Uterus (tissue), 4 donors: ENCODE data around the gene C6orf136. TPM values are rescaled to one million over a fixed set of nuclear protein-coding genes. Genes with fewer than 3 reads are reported as not detected.

Experiments used
- DNase-seq, 2 donors: peaks; one replicate each; pipeline ENCODE4 v3.0.0-alpha.2; 2019 to 2020
- H3K27ac ChIP-seq, 2 donors: fragments of 200-600 bp; sonication (generic); 1 replicate in 1 of 2; 2 replicates in 1 of 2; pipeline ENCODE4 v1.5.1; 2016 to 2018
- H3K27me3 ChIP-seq, 2 donors: fragments of 200-600 bp; sonication (generic); one replicate each; pipeline ENCODE4 v1.5.1; 2018 to 2019; ENCODE audit warnings: control low read depth in 1 of 2
- H3K36me3 ChIP-seq, 2 donors: fragments of 200-600 bp; sonication (generic); one replicate each; pipeline ENCODE4 v1.5.1; 2019; ENCODE audit warnings: control low read depth in 1 of 2
- H3K4me1 ChIP-seq, 2 donors: fragments of 200-600 bp; sonication (generic); one replicate each; pipeline ENCODE4 v1.5.1; 2018 to 2019; ENCODE audit warnings: control low read depth in 1 of 2
- H3K4me3 ChIP-seq, 2 donors: fragments of 200-600 bp; sonication (generic); 1 replicate in 1 of 2; 2 replicates in 1 of 2; pipeline ENCODE4 v1.5.1; 2018 to 2019; ENCODE audit warnings: mild to moderate bottlenecking in 1 of 2
- H3K9me3 ChIP-seq, 2 donors: fragments of 200-600 bp; sonication (generic); one replicate each; pipeline ENCODE4 v1.5.1; 2019; ENCODE audit warnings: control low read depth in 1 of 2
- CTCF ChIP-seq, 4 experiments: fragments of 200-600 bp in 2 of 4; fragments of 450-650 bp in 2 of 4; sonication (generic) in 2 of 4; IDR thresholded peaks; one replicate each; pipeline ENCODE4 v1.5.1; 2016 to 2019; ENCODE audit warnings: antibody characterized with exemption in 4 of 4, mild to moderate bottlenecking in 2 of 4, moderate library complexity in 1 of 4
- POLR2A ChIP-seq, 2 donors: fragments of 450-650 bp; IDR thresholded peaks; one replicate each; pipeline ENCODE4 v1.6.1; 2016; ENCODE audit warnings: antibody characterized with exemption in 2 of 2, mild to moderate bottlenecking in 1 of 2, moderate library complexity in 1 of 2
- intact Hi-C: fragments of 100-400 bp; cut with DNase I; formaldehyde crosslinking; loops from one replicate; pipeline ENCODE4 v1.15.1; 2023; ENCODE audit warnings: low total_unique reads
- total RNA-seq, 4 donors: library from RNA; depleted of rRNA in 3 of 4; stranded (reverse); fragments of >200 nt in 3 of 4; gene quantifications; one replicate each; pipeline versions ENCODE4 v1.1.0 to v1.2.4, GENCODE V29; 2014 to 2023
- donor health status: DM: yes; HTN: yes; CAD: no.

C6orf136 gene
- total RNA-seq, 4 donors from 2014 or later, result 5.6 to 22.2 (median 7.7) TPM

GRCh38 chr6:30696432-30696831 lies 49.5 kb downstream of the C6orf136 start:
- H3K27ac ChIP-seq, result no peak overlapping the region
- H3K9me3 ChIP-seq, result no peaks in the 10 kb centered on the region
- no peak overlapping the region for H3K4me3 ChIP-seq
- DNase-seq, result no peak
- TF ChIP-seq CTCF (IDR thresholded peaks at IDR 0.05) (no peak), POLR2A (IDR thresholded peaks at IDR 0.05) (no peak)
- H3K4me1 ChIP-seq, result no peaks in the 10 kb centered on the region
- no peaks in the 10 kb centered on the region for H3K36me3 ChIP-seq
- H3K27me3 ChIP-seq, result no peaks in the 10 kb centered on the region
- intact Hi-C loops, result no loop called here

GRCh38 chr6:30700340-30700739 lies 53.4 kb downstream of the C6orf136 start:
- Histone ChIP-seq H3K4me3 (no peak overlapping the region), H3K36me3 (no peaks in the 10 kb centered on the region), H3K4me1 (no peaks in the 10 kb centered on the region), H3K27me3 (no peaks in the 10 kb centered on the region), H3K27ac (no peak overlapping the region), H3K9me3 (no peaks in the 10 kb centered on the region)
- no peak for DNase-seq
- intact Hi-C loops, result no loop called here
- TF ChIP-seq CTCF (IDR thresholded peaks at IDR 0.05), result no peak
- no peak for TF ChIP-seq POLR2A (IDR thresholded peaks at IDR 0.05)

Other genes with a start within 250 kb of the C6orf136 start
- gene HLA-E, start 157.6 kb upstream of the C6orf136 start, total RNA-seq, result 100 to 1,000 TPM; 207 to 628 (median 416) TPM
- gene GNL1, start 90.6 kb upstream of the C6orf136 start, total RNA-seq, result 100 to 1,000 TPM in 2 of 4 donors, 10 to 100 TPM in 1, 1 to 10 TPM in 1; 7.2 to 150 (median 79.5) TPM
- gene PRR3, start 89.8 kb upstream of the C6orf136 start, total RNA-seq, result 10 to 100 TPM in 2 of 4 donors, 1 to 10 TPM in 2; 4.4 to 23.0 (median 16.2) TPM
- gene ABCF1, start 75.7 kb upstream of the C6orf136 start, total RNA-seq, result 10 to 100 TPM; 17.4 to 48.6 (median 28.9) TPM
- gene PPP1R10, start 29.9 kb upstream of the C6orf136 start, total RNA-seq, result 10 to 100 TPM; 24.1 to 86.0 (median 40.2) TPM
- gene MRPS18B, start 29.3 kb upstream of the C6orf136 start, total RNA-seq, result 10 to 100 TPM; 15.1 to 45.5 (median 36.7) TPM
- gene ATAT1, start 20.3 kb upstream of the C6orf136 start, total RNA-seq, result 10 to 100 TPM in 2 of 4 donors, 1 to 10 TPM in 1, not detected in 1; 8.5 to 10.2 (median 10.1) TPM
- 10 to 100 TPM in 2 of 4 donors, 1 to 10 TPM in 2; 3.2 to 31.8 (median 16.3) TPM for gene DHX16, start 25.9 kb downstream of the C6orf136 start, total RNA-seq
- gene PPP1R18, start 39.5 kb downstream of the C6orf136 start, total RNA-seq, result 100 to 1,000 TPM in 1 of 4 donors, 10 to 100 TPM in 3; 15.4 to 114 (median 18.2) TPM
- 10 to 100 TPM in 1 of 4 donors, 1 to 10 TPM in 2, under 1 TPM in 1; 0.59 to 29.3 (median 5.4) TPM for gene NRM, start 43.9 kb downstream of the C6orf136 start, total RNA-seq
- gene MDC1, start 70.1 kb downstream of the C6orf136 start, total RNA-seq, result 10 to 100 TPM in 2 of 4 donors, 1 to 10 TPM in 2; 3.1 to 61.9 (median 10.2) TPM
- gene TUBB, start 73.2 kb downstream of the C6orf136 start, total RNA-seq, result 100 to 1,000 TPM; 130 to 426 (median 290) TPM
- gene FLOT1, start 95.6 kb downstream of the C6orf136 start, total RNA-seq, result 100 to 1,000 TPM in 1 of 4 donors, 10 to 100 TPM in 3; 47.1 to 155 (median 64.6) TPM
- gene IER3, start 97.4 kb downstream of the C6orf136 start, total RNA-seq, result 10 to 100 TPM in 2 of 4 donors, 1 to 10 TPM in 1, under 1 TPM in 1; 0.88 to 23.8 (median 10.4) TPM
- 10 to 100 TPM in 2 of 4 donors, 1 to 10 TPM in 2; 2.1 to 74.1 (median 30.3) TPM for gene DDR1, start 237.4 kb downstream of the C6orf136 start, total RNA-seq